Measurements from ENCODE around the gene RIMS3.
"Not testable (repeated sequence)": the region's sequence is repeated elsewhere in the genome, so short reads cannot be mapped to it uniquely, and the experiment has no call there.

The RIMS3 gene

GRCh38 chr1:40593449-40594186 lies 71.9 kb downstream of the RIMS3 start:
- DNase-seq (ENCODE audit: low spot score) = no peak

- peak; percentile 51 for DNase-seq (ENCODE audit: low spot score)
Measured at GRCh38 chr1:40592107-40592803, 73.2 kb downstream of the RIMS3 start.

- DNase-seq (ENCODE audit: low spot score) = peak; percentile 26
Measured at GRCh38 chr1:40588586-40588985, 76.9 kb downstream of the RIMS3 start.

GRCh38 chr1:40583980-40584379 lies 81.5 kb downstream of the RIMS3 start:
- DNase-seq (ENCODE audit: low spot score) = no peak

- no peak for DNase-seq (ENCODE audit: low spot score)
Measured at GRCh38 chr1:40582116-40582515, 83.4 kb downstream of the RIMS3 start.

GRCh38 chr1:40575336-40575735 lies 90.1 kb downstream of the RIMS3 start:
- DNase-seq (ENCODE audit: low spot score) = no peak

GRCh38 chr1:40574805-40575204 lies 90.7 kb downstream of the RIMS3 start:
- DNase-seq (ENCODE audit: low spot score) = not testable (repeated sequence)
